Measurements from ENCODE around the gene FLCN.

The FLCN gene

DNA sequence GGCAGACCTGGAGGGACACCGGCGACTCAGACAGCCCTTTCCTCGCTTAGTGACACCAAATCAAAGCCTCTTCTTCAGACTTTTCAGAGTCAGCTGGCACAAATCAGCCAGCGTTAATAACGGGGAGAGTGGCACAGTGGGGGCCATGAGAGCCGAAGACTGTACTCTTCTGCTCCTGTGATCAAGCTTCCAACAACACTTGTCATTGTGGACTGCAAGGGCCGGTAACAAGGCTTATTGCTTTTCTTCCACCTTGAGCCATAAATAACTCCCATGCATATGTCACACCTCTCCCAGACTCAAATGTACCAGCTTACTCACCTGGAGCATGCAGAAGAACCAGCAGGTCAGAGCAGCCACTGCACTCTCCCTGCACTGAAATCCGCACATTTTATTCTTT is 12.8 kb downstream of the FLCN start:
- Histone ChIP-seq H3K27ac (ENCODE audit: low read length) (no peak overlapping the region), H3K9ac (ENCODE audit: low read depth, low read length) (no peak overlapping the region), H3K9me3 (ENCODE audit: insufficient read depth, low read length, severe bottlenecking) (no peaks in the 10 kb centered on the region), H3K4me2 (ENCODE audit: insufficient read depth, low read length) (no peak overlapping the region), H3K4me1 (ENCODE audit: insufficient read depth, low read length) (no peaks in the 10 kb centered on the region), H4K20me1 (ENCODE audit: insufficient read depth, low read length) (peaks cover 15% of the 10 kb centered on the region), H3K36me3 (ENCODE audit: insufficient read depth, low read length) (peaks cover 90% of the 10 kb centered on the region), H3K4me3 (ENCODE audit: low read depth in 1 of 2, low read length in 2 of 2) (no peak overlapping the region), H3K79me2 (ENCODE audit: insufficient read depth, low read length) (no peaks in the 10 kb centered on the region), H3K27me3 (ENCODE audit: insufficient read depth, low read length, poor library complexity) (no peaks in the 10 kb centered on the region), H2AFZ (ENCODE audit: low read depth, low read length) (no peak overlapping the region)
- TF ChIP-seq, protein P1, sequence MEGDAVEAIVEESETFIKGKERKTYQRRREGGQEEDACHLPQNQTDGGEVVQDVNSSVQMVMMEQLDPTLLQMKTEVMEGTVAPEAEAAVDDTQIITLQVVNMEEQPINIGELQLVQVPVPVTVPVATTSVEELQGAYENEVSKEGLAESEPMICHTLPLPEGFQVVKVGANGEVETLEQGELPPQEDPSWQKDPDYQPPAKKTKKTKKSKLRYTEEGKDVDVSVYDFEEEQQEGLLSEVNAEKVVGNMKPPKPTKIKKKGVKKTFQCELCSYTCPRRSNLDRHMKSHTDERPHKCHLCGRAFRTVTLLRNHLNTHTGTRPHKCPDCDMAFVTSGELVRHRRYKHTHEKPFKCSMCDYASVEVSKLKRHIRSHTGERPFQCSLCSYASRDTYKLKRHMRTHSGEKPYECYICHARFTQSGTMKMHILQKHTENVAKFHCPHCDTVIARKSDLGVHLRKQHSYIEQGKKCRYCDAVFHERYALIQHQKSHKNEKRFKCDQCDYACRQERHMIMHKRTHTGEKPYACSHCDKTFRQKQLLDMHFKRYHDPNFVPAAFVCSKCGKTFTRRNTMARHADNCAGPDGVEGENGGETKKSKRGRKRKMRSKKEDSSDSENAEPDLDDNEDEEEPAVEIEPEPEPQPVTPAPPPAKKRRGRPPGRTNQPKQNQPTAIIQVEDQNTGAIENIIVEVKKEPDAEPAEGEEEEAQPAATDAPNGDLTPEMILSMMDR (IDR thresholded peaks at IDR 0.05; ENCODE audit: borderline replicate concordance, extremely low read depth, low read length, poor library complexity, severe bottlenecking) = no peak
- no peak for TF ChIP-seq EZH2 (IDR thresholded peaks at IDR 0.05; ENCODE audit: borderline replicate concordance, low read depth, low read length, severe bottlenecking)
- ATAC-seq (ENCODE audit: insufficient read depth, low read depth) (no peak), DNase-seq (no peak)

DNA sequence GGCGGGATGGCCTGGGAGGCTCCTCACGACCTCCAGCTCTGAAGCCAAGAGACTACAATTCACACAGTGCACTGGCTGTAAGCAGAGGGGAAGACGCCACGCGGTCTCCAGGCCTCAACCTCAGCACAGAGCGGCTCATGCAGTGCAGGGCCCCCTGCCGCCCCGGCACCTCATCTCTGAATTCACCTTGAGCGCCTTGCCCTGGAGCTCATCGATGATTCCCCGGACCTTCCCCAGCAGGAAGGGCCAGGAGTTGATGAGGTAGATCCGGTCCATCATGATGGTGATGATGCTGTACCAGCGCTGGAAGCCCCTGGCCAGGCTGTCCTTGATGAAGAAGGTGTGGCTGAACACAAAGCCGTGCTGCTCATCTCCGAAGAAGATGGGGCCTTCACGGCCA is 13.2 kb downstream of the FLCN start:
- no peaks in the 10 kb centered on the region for H3K79me2 ChIP-seq (ENCODE audit: insufficient read depth, low read length)
- no peak overlapping the region for H3K27ac ChIP-seq (ENCODE audit: low read length)
- no peak overlapping the region for H3K4me3 ChIP-seq (ENCODE audit: low read depth in 1 of 2, low read length in 2 of 2)
- H4K20me1 ChIP-seq (ENCODE audit: insufficient read depth, low read length) = peaks cover 11% of the 10 kb centered on the region
- H3K36me3 ChIP-seq (ENCODE audit: insufficient read depth, low read length) = peaks cover 90% of the 10 kb centered on the region
- H3K4me1 ChIP-seq (ENCODE audit: insufficient read depth, low read length) = no peaks in the 10 kb centered on the region
- no peak for TF ChIP-seq EZH2 (IDR thresholded peaks at IDR 0.05; ENCODE audit: borderline replicate concordance, low read depth, low read length, severe bottlenecking)
- TF ChIP-seq, protein P1 (IDR thresholded peaks at IDR 0.05; ENCODE audit: borderline replicate concordance, extremely low read depth, low read length, poor library complexity, severe bottlenecking) = no peak
- H3K4me2 ChIP-seq (ENCODE audit: insufficient read depth, low read length) = no peak overlapping the region
- no peak overlapping the region for H2AFZ ChIP-seq (ENCODE audit: low read depth, low read length)
- H3K9ac ChIP-seq (ENCODE audit: low read depth, low read length) = no peak overlapping the region
- H3K27me3 ChIP-seq (ENCODE audit: insufficient read depth, low read length, poor library complexity) = no peaks in the 10 kb centered on the region
- ATAC-seq (ENCODE audit: insufficient read depth, low read depth) = no peak
- no peak for DNase-seq
- no peaks in the 10 kb centered on the region for H3K9me3 ChIP-seq (ENCODE audit: insufficient read depth, low read length, severe bottlenecking)

DNA sequence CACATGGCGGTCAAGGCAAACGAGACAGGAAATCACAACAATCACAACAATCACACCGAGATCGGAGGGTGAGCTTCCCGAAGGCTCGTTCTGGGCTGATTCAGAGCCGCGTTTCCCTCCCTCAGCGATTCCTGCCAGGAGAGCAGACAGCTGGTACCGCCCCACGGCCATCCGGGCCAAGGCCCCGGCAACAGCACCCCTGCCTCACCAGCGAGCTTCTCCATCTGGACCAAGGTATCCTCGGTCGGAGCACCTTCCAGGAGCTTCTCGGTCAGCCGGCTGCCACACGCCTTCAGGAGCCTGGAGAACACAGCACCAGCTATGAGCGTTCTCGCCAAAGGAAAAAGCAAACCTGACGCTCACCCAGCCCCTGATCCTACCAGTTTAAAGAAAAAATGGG is 15.6 kb downstream of the FLCN start:
- Histone ChIP-seq H3K79me2 (ENCODE audit: insufficient read depth, low read length) (no peaks in the 10 kb centered on the region), H3K9ac (ENCODE audit: low read depth, low read length) (no peak overlapping the region), H3K4me2 (ENCODE audit: insufficient read depth, low read length) (no peak overlapping the region), H3K4me1 (ENCODE audit: insufficient read depth, low read length) (no peaks in the 10 kb centered on the region), H2AFZ (ENCODE audit: low read depth, low read length) (no peak overlapping the region), H3K27me3 (ENCODE audit: insufficient read depth, low read length, poor library complexity) (no peaks in the 10 kb centered on the region), H4K20me1 (ENCODE audit: insufficient read depth, low read length) (peaks cover 7% of the 10 kb centered on the region; the same call in 1 of the 2 replicates), H3K27ac (ENCODE audit: low read length) (no peak overlapping the region), H3K4me3 (ENCODE audit: low read depth in 1 of 2, low read length in 2 of 2) (no peak overlapping the region), H3K36me3 (ENCODE audit: insufficient read depth, low read length) (peaks cover 90% of the 10 kb centered on the region), H3K9me3 (ENCODE audit: insufficient read depth, low read length, severe bottlenecking) (no peaks in the 10 kb centered on the region)
- TF ChIP-seq EZH2 (IDR thresholded peaks at IDR 0.05; ENCODE audit: borderline replicate concordance, low read depth, low read length, severe bottlenecking) = no peak
- TF ChIP-seq, protein P1 (IDR thresholded peaks at IDR 0.05; ENCODE audit: borderline replicate concordance, extremely low read depth, low read length, poor library complexity, severe bottlenecking) = no peak
- ATAC-seq (ENCODE audit: insufficient read depth, low read depth) (no peak), DNase-seq (no peak)

DNA sequence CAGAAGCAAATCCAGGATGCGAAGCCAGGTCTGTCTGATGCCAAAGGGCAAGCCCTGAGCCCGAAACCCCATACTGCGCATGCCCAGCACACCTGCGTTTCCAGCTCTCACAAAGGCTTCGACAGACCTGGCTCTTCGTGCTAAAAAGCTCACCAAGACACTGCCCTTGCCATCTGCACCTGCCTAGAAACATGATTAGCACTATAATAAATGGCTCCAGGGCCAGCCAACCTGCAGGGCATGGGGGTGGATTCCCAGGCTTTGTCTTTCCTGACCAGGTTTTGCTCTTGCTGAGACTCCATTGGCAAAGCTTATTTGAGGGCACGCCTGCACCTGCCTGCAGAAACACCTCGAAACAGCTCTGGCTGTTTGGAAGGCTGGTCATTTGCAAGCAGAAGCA is 16.4 kb downstream of the FLCN start:
- no peak for ATAC-seq (ENCODE audit: insufficient read depth, low read depth)
- Histone ChIP-seq H3K9me3 (ENCODE audit: insufficient read depth, low read length, severe bottlenecking) (no peaks in the 10 kb centered on the region), H3K4me3 (ENCODE audit: low read depth in 1 of 2, low read length in 2 of 2) (no peak overlapping the region), H3K9ac (ENCODE audit: low read depth, low read length) (no peak overlapping the region), H3K4me2 (ENCODE audit: insufficient read depth, low read length) (no peak overlapping the region), H3K27ac (ENCODE audit: low read length) (no peak overlapping the region), H2AFZ (ENCODE audit: low read depth, low read length) (no peak overlapping the region), H3K79me2 (ENCODE audit: insufficient read depth, low read length) (no peaks in the 10 kb centered on the region), H3K36me3 (ENCODE audit: insufficient read depth, low read length) (peaks cover 90% of the 10 kb centered on the region), H4K20me1 (ENCODE audit: insufficient read depth, low read length) (peaks cover 13% of the 10 kb centered on the region), H3K27me3 (ENCODE audit: insufficient read depth, low read length, poor library complexity) (no peaks in the 10 kb centered on the region), H3K4me1 (ENCODE audit: insufficient read depth, low read length) (no peaks in the 10 kb centered on the region)
- DNase-seq = no peak
- TF ChIP-seq EZH2 (IDR thresholded peaks at IDR 0.05; ENCODE audit: borderline replicate concordance, low read depth, low read length, severe bottlenecking) = no peak
- TF ChIP-seq, protein P1 (IDR thresholded peaks at IDR 0.05; ENCODE audit: borderline replicate concordance, extremely low read depth, low read length, poor library complexity, severe bottlenecking) = no peak

All from DND-41 (cell line).